ENCODE results near the gene SH2B3. TPM values are rescaled to one million over a fixed set of nuclear protein-coding genes. Genes with fewer than 3 reads are reported as not detected.
A peak's percentile ranks its signal among the peaks of the same experiment; 100 is the strongest.

Gene SH2B3
- total and polyA plus RNA-seq, 2 experiments from 2014 or later: 8.1 to 59.3 TPM

DNA sequence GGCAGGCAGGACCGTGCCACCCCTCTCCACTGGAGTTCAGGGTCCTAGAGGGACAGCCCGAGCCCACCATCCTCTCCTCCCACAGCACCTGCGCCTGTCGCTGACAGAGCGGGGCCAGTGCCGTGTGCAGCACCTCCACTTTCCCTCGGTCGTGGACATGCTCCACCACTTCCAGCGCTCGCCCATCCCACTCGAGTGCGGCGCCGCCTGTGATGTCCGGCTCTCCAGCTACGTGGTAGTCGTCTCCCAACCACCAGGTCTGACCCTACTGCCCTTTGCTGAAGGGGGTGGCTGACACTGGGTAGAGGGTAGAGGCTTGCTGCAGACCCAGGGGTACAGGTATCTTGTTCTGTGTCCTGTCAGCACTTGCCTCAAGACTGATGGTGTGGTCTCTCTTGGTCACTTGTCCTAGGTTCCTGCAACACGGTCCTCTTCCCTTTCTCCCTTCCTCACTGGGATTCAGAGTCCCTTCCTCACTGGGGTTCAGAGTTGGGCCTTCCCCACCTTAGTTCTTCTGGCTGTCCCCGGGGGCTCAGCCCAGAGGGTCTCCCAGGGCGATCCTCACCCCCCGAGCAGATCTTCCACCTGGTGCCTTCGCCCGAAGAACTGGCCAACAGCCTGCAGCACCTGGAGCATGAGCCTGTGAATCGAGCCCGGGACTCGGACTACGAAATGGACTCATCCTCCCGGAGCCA, 42.0 kb downstream of the SH2B3 start:
- H3K27me3 Mint-ChIP-seq (ENCODE audit: insufficient read depth, low read depth, poor library complexity): peaks cover 26% of the 10 kb centered on the region

DNA sequence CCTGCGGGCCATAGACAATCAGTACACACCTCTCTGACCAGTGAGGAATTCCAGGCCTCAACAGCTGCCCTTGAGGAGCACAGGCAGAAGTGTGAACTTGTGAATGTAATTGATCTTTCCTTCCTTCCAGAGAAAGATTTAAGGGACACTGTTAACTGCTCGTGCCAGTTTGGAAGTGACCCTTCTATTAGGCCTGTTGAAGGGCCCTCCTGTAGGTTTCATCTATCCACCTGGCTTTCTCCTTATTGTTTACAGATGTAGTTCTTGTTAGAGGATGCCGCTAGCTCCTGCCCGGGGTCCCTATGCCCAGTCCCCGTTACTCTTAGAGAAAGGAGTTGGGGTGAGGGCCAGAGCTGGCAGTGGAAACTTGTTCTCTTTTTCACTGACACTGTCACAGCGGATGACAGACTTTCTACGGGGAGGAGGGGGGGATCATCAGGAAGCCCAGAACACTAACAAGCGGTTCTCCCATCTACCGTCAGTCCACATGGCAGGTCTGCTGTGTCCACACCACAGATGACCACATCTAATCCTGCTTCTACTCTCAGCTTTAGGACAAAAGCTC, 42.6 kb downstream of the SH2B3 start:
- ATAC-seq (no peak), DNase-seq (ENCODE audit: low spot score) (peak; percentile 48)
- Histone ChIP-seq H3K79me2 (replicated peaks; ENCODE audit: insufficient read depth) (peaks cover 12% of the 10 kb centered on the region), H3K27me3 (ENCODE audit: insufficient read depth) (no peaks in the 10 kb centered on the region), H3K36me3 (ENCODE audit: insufficient read depth) (peaks cover 23% of the 10 kb centered on the region), H3K9me2 (ENCODE audit: insufficient read depth) (no peaks in the 10 kb centered on the region), H3K4me2 (no peak overlapping the region), H4K20me1 (replicated peaks; ENCODE audit: insufficient read depth) (peaks cover 12% of the 10 kb centered on the region), H3F3A (replicated peaks; ENCODE audit: low read depth) (peaks cover 45% of the 10 kb centered on the region), H2AFZ (no peak overlapping the region), H3K27ac (ENCODE audit: low read depth) (peak overlapping the region; percentile 55; the same call in 1 of the 2 replicates), H3K4me3 (no peak overlapping the region), H3K4me1 (ENCODE audit: insufficient read depth) (peaks cover 7% of the 10 kb centered on the region)
- no peak overlapping the region; the same call in 2 of the 3 replicates for H3K4me3 Mint-ChIP-seq
- peaks cover 23% of the 10 kb centered on the region for H3K27me3 Mint-ChIP-seq (ENCODE audit: insufficient read depth, low read depth, poor library complexity)
- peak overlapping the region; percentile 56; the same call in 1 of the 2 replicates for H3K27ac Mint-ChIP-seq
- H3K4me1 Mint-ChIP-seq: peaks cover 22% of the 10 kb centered on the region
- no peaks in the 10 kb centered on the region; the same call in 2 of the 3 replicates for H3K9me3 Mint-ChIP-seq
- peaks cover 58% of the 10 kb centered on the region for H3K36me3 Mint-ChIP-seq (ENCODE audit: low read depth)
- TF ChIP-seq CREB1 (CRISPR knock-in tag; IDR thresholded peaks at IDR 0.05; ENCODE audit: low read depth): no peak
- TF ChIP-seq, protein P1, sequence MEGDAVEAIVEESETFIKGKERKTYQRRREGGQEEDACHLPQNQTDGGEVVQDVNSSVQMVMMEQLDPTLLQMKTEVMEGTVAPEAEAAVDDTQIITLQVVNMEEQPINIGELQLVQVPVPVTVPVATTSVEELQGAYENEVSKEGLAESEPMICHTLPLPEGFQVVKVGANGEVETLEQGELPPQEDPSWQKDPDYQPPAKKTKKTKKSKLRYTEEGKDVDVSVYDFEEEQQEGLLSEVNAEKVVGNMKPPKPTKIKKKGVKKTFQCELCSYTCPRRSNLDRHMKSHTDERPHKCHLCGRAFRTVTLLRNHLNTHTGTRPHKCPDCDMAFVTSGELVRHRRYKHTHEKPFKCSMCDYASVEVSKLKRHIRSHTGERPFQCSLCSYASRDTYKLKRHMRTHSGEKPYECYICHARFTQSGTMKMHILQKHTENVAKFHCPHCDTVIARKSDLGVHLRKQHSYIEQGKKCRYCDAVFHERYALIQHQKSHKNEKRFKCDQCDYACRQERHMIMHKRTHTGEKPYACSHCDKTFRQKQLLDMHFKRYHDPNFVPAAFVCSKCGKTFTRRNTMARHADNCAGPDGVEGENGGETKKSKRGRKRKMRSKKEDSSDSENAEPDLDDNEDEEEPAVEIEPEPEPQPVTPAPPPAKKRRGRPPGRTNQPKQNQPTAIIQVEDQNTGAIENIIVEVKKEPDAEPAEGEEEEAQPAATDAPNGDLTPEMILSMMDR (conservative IDR thresholded peaks at IDR 0.05; ENCODE audit: low read depth in 2 of 2): 0 out of 4 replicates have a peak, but pooled peaks of 1 of the 2 experiments have one; percentile 3
- TF ChIP-seq EZH2phosphoT487 (IDR thresholded peaks at IDR 0.05; ENCODE audit: unreplicated experiment): no peak
- TF ChIP-seq NANOG (IDR thresholded peaks at IDR 0.05; ENCODE audit: borderline replicate concordance): no peak
- TF ChIP-seq ZNF114 (CRISPR knock-in tag; IDR thresholded peaks at IDR 0.05): no peak

More for the DNA sequence above, 42.0 kb downstream of the SH2B3 start:
- Mint-ChIP-seq H3K4me3 (no peak overlapping the region; the same call in 2 of the 3 replicates), H3K27ac (peak overlapping the region; percentile 56; the same call in 1 of the 2 replicates), H3K36me3 (ENCODE audit: low read depth) (peaks cover 60% of the 10 kb centered on the region), H3K9me3 (no peaks in the 10 kb centered on the region; the same call in 2 of the 3 replicates), H3K4me1 (peaks cover 25% of the 10 kb centered on the region)
- DNase-seq (ENCODE audit: low spot score) (no peak), ATAC-seq (no peak)
- Histone ChIP-seq H3K79me2 (replicated peaks; ENCODE audit: insufficient read depth) (peaks cover 13% of the 10 kb centered on the region), H3K4me3 (no peak overlapping the region), H3K27ac (ENCODE audit: low read depth) (peak overlapping the region; percentile 55; the same call in 1 of the 2 replicates), H3K4me1 (ENCODE audit: insufficient read depth) (peaks cover 7% of the 10 kb centered on the region), H3K36me3 (ENCODE audit: insufficient read depth) (peaks cover 23% of the 10 kb centered on the region), H2AFZ (no peak overlapping the region), H3F3A (replicated peaks; ENCODE audit: low read depth) (peaks cover 41% of the 10 kb centered on the region), H3K27me3 (ENCODE audit: insufficient read depth) (no peaks in the 10 kb centered on the region), H3K9me2 (ENCODE audit: insufficient read depth) (no peaks in the 10 kb centered on the region), H3K4me2 (no peak overlapping the region), H4K20me1 (replicated peaks; ENCODE audit: insufficient read depth) (peaks cover 18% of the 10 kb centered on the region)
- TF ChIP-seq, protein P2, sequence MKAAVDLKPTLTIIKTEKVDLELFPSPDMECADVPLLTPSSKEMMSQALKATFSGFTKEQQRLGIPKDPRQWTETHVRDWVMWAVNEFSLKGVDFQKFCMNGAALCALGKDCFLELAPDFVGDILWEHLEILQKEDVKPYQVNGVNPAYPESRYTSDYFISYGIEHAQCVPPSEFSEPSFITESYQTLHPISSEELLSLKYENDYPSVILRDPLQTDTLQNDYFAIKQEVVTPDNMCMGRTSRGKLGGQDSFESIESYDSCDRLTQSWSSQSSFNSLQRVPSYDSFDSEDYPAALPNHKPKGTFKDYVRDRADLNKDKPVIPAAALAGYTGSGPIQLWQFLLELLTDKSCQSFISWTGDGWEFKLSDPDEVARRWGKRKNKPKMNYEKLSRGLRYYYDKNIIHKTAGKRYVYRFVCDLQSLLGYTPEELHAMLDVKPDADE (IDR thresholded peaks at IDR 0.05): no peak
- no peak for TF ChIP-seq EZH2phosphoT487 (IDR thresholded peaks at IDR 0.05; ENCODE audit: unreplicated experiment)
- TF ChIP-seq CREB1 (CRISPR knock-in tag; IDR thresholded peaks at IDR 0.05; ENCODE audit: low read depth): no peak
- TF ChIP-seq, protein P1 (conservative IDR thresholded peaks at IDR 0.05; ENCODE audit: low read depth in 2 of 2): no peak
- peak; percentile 33; the same call in 1 of the 2 replicates for TF ChIP-seq POLR2AphosphoS5 (IDR thresholded peaks at IDR 0.05; ENCODE audit: low read depth)

All from GM23338 (cell line).